Measurements from ENCODE around the gene FANCC.

Gene FANCC

GRCh38 chr9:95363051-95363841 lies 45.7 kb upstream of the FANCC start:
- Histone ChIP-seq H2AFZ (ENCODE audit: low read depth, low read length) (no peak overlapping the region), H3K36me3 (ENCODE audit: insufficient read depth, low read length) (no peaks in the 10 kb centered on the region), H3K9ac (ENCODE audit: low read depth, low read length) (no peak overlapping the region), H4K20me1 (ENCODE audit: insufficient read depth, low read length) (no peaks in the 10 kb centered on the region), H3K4me2 (ENCODE audit: insufficient read depth, low read length) (no peak overlapping the region), H3K4me1 (ENCODE audit: insufficient read depth, low read length) (no peaks in the 10 kb centered on the region), H3K79me2 (ENCODE audit: insufficient read depth, low read length) (no peaks in the 10 kb centered on the region), H3K9me3 (ENCODE audit: insufficient read depth, low read length, severe bottlenecking) (no peaks in the 10 kb centered on the region), H3K4me3 (ENCODE audit: low read depth in 1 of 2, low read length in 2 of 2) (no peak overlapping the region), H3K27me3 (ENCODE audit: insufficient read depth, low read length, poor library complexity) (peaks cover 14% of the 10 kb centered on the region), H3K27ac (ENCODE audit: low read length) (no peak overlapping the region)
- ATAC-seq (ENCODE audit: insufficient read depth, low read depth) = no peak
- TF ChIP-seq EZH2 (IDR thresholded peaks at IDR 0.05; ENCODE audit: borderline replicate concordance, low read depth, low read length, severe bottlenecking) (no peak), CTCF (IDR thresholded peaks at IDR 0.05; ENCODE audit: borderline replicate concordance, extremely low read depth, low read length, poor library complexity, severe bottlenecking) (no peak)
- no peak for DNase-seq

GRCh38 chr9:95360866-95361265 lies 43.4 kb upstream of the FANCC start:
- Histone ChIP-seq H3K4me1 (ENCODE audit: insufficient read depth, low read length) (no peaks in the 10 kb centered on the region), H3K36me3 (ENCODE audit: insufficient read depth, low read length) (no peaks in the 10 kb centered on the region), H3K4me2 (ENCODE audit: insufficient read depth, low read length) (no peak overlapping the region), H2AFZ (ENCODE audit: low read depth, low read length) (no peak overlapping the region), H3K27me3 (ENCODE audit: insufficient read depth, low read length, poor library complexity) (peaks cover 10% of the 10 kb centered on the region), H3K27ac (ENCODE audit: low read length) (no peak overlapping the region), H3K9me3 (ENCODE audit: insufficient read depth, low read length, severe bottlenecking) (no peaks in the 10 kb centered on the region), H3K4me3 (ENCODE audit: low read depth in 1 of 2, low read length in 2 of 2) (no peak overlapping the region), H4K20me1 (ENCODE audit: insufficient read depth, low read length) (no peaks in the 10 kb centered on the region), H3K79me2 (ENCODE audit: insufficient read depth, low read length) (no peaks in the 10 kb centered on the region), H3K9ac (ENCODE audit: low read depth, low read length) (no peak overlapping the region)
- ATAC-seq (ENCODE audit: insufficient read depth, low read depth) = no peak
- TF ChIP-seq CTCF (IDR thresholded peaks at IDR 0.05; ENCODE audit: borderline replicate concordance, extremely low read depth, low read length, poor library complexity, severe bottlenecking) (no peak), EZH2 (IDR thresholded peaks at IDR 0.05; ENCODE audit: borderline replicate concordance, low read depth, low read length, severe bottlenecking) (no peak)
- DNase-seq = no peak

- DNase-seq (no peak), ATAC-seq (ENCODE audit: insufficient read depth, low read depth) (no peak)
- Histone ChIP-seq H3K9me3 (ENCODE audit: insufficient read depth, low read length, severe bottlenecking) (no peaks in the 10 kb centered on the region), H3K79me2 (ENCODE audit: insufficient read depth, low read length) (no peaks in the 10 kb centered on the region), H2AFZ (ENCODE audit: low read depth, low read length) (no peak overlapping the region), H3K27ac (ENCODE audit: low read length) (no peak overlapping the region), H3K36me3 (ENCODE audit: insufficient read depth, low read length) (no peaks in the 10 kb centered on the region), H3K4me3 (ENCODE audit: low read depth in 1 of 2, low read length in 2 of 2) (no peak overlapping the region), H4K20me1 (ENCODE audit: insufficient read depth, low read length) (no peaks in the 10 kb centered on the region), H3K4me2 (ENCODE audit: insufficient read depth, low read length) (no peak overlapping the region), H3K4me1 (ENCODE audit: insufficient read depth, low read length) (no peaks in the 10 kb centered on the region), H3K27me3 (ENCODE audit: insufficient read depth, low read length, poor library complexity) (no peaks in the 10 kb centered on the region), H3K9ac (ENCODE audit: low read depth, low read length) (no peak overlapping the region)
- TF ChIP-seq CTCF (IDR thresholded peaks at IDR 0.05; ENCODE audit: borderline replicate concordance, extremely low read depth, low read length, poor library complexity, severe bottlenecking) (no peak), EZH2 (IDR thresholded peaks at IDR 0.05; ENCODE audit: borderline replicate concordance, low read depth, low read length, severe bottlenecking) (no peak)
Measured at GRCh38 chr9:95357316-95357715, 39.8 kb upstream of the FANCC start.

Measured in DND-41 (cell line).